IPS DF 6.9 (cell line): Measurements from ENCODE around the gene CACNA1C.
A peak's percentile ranks its signal among the peaks of the same experiment; 100 is the strongest.

ENCODE experiments used
- DNase-seq: peaks from one replicate; pipeline ENCODE4 v3.0.0-alpha.2; 2013; ENCODE audit warnings: low read depth, low spot score
- H3K27ac ChIP-seq: one replicate; pipeline ENCODE4 v1.5.1; 2013; ENCODE audit warnings: low read length, control low read depth
- H3K27me3 ChIP-seq: 2 replicates; pipeline ENCODE4 v1.6.1; 2013; ENCODE audit warnings: mild to moderate bottlenecking, low read length; ENCODE audit not compliant: control insufficient read depth, insufficient read depth
- H3K36me3 ChIP-seq: 2 replicates; pipeline ENCODE4 v1.6.1; 2013; ENCODE audit warnings: low read length; ENCODE audit not compliant: control insufficient read depth, insufficient read depth
- H3K4me1 ChIP-seq: 2 replicates; pipeline ENCODE4 v1.6.1; 2013; ENCODE audit warnings: low read length; ENCODE audit not compliant: control insufficient read depth, insufficient read depth
- H3K4me3 ChIP-seq: 2 replicates; pipeline ENCODE4 v1.5.1; 2013; ENCODE audit warnings: mild to moderate bottlenecking, low read length
- H3K9me3 ChIP-seq: 2 replicates; pipeline ENCODE4 v1.6.1; 2013; ENCODE audit warnings: low read length, inconsistent platforms; ENCODE audit not compliant: control insufficient read depth, insufficient read depth
- WGBS: extraction: QIAGEN DNeasy Blood & Tissue Kit; methylation state at CpG from one replicate; pipeline ENCODE4 v1.1.7; 2013; ENCODE audit warnings: mixed read lengths, missing lambda C conversion rate; ENCODE audit not compliant: insufficient read length, insufficient coverage; 5-methylcytosine and 5-hydroxymethylcytosine counted together

Gene CACNA1C

GRCh38 chr12:2413999-2414792, 361.4 kb downstream of the CACNA1C start:
- Histone ChIP-seq H3K27me3 (no peaks in the 10 kb centered on the region), H3K9me3 (no peaks in the 10 kb centered on the region), H3K4me3 (no peak overlapping the region), H3K4me1 (peaks cover 16% of the 10 kb centered on the region), H3K36me3 (no peaks in the 10 kb centered on the region), H3K27ac (no peak overlapping the region)
- no peak for DNase-seq
- no CpG with 5 or more reads among the region's 13 CpGs for WGBS

GRCh38 chr12:2414810-2415567, 362.2 kb downstream of the CACNA1C start:
- Histone ChIP-seq H3K4me3 (no peak overlapping the region), H3K4me1 (peaks cover 16% of the 10 kb centered on the region), H3K27me3 (no peaks in the 10 kb centered on the region), H3K36me3 (no peaks in the 10 kb centered on the region), H3K27ac (no peak overlapping the region), H3K9me3 (no peaks in the 10 kb centered on the region)
- WGBS: no CpG with 5 or more reads among the region's 19 CpGs
- no peak for DNase-seq

GRCh38 chr12:2415568-2415944, 362.8 kb downstream of the CACNA1C start:
- H3K9me3 ChIP-seq: no peaks in the 10 kb centered on the region
- H3K4me3 ChIP-seq: no peak overlapping the region
- H3K27me3 ChIP-seq: no peaks in the 10 kb centered on the region
- WGBS: no CpG with 5 or more reads among the region's 10 CpGs
- H3K36me3 ChIP-seq: no peaks in the 10 kb centered on the region
- no peak for DNase-seq
- H3K27ac ChIP-seq: no peak overlapping the region
- H3K4me1 ChIP-seq: peaks cover 16% of the 10 kb centered on the region

DNA sequence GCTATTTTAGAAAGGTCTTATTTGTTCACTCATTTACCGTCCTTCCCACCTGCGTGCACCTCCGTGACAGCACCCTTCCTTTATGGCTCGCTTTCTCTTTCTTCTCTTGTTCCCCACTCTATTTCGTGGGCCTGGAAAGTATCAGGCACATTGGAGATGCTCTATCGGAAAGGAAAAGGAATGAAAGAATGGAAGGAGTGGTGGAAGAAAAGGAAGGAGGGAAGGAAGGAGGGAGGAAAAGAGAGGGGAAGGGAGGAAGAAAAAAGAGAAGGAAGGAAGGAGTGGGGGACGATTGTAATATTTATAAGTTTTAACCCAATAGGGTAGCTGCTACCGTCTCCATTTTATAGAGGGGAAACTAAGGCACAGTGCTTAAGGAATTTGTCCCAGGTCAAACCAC, 363.4 kb downstream of the CACNA1C start:
- 86% methylated on average over 1 of the region's 8 CpGs for WGBS
- no peak for DNase-seq
- H3K9me3 ChIP-seq: no peaks in the 10 kb centered on the region
- peaks cover 16% of the 10 kb centered on the region for H3K4me1 ChIP-seq
- no peak overlapping the region for H3K27ac ChIP-seq
- no peaks in the 10 kb centered on the region for H3K27me3 ChIP-seq
- H3K36me3 ChIP-seq: no peaks in the 10 kb centered on the region
- H3K4me3 ChIP-seq: no peak overlapping the region

- DNase-seq: peak; percentile 29
- H3K4me3 ChIP-seq: no peak overlapping the region
- no peak overlapping the region for H3K27ac ChIP-seq
- no peaks in the 10 kb centered on the region for H3K36me3 ChIP-seq
- no peaks in the 10 kb centered on the region for H3K9me3 ChIP-seq
- H3K27me3 ChIP-seq: no peaks in the 10 kb centered on the region
- H3K4me1 ChIP-seq: peaks cover 12% of the 10 kb centered on the region; the same call in 1 of the 2 replicates
- no CpG with 5 or more reads among the region's 10 CpGs for WGBS
Observed at GRCh38 chr12:2417481-2418160, 364.8 kb downstream of the CACNA1C start.

DNA sequence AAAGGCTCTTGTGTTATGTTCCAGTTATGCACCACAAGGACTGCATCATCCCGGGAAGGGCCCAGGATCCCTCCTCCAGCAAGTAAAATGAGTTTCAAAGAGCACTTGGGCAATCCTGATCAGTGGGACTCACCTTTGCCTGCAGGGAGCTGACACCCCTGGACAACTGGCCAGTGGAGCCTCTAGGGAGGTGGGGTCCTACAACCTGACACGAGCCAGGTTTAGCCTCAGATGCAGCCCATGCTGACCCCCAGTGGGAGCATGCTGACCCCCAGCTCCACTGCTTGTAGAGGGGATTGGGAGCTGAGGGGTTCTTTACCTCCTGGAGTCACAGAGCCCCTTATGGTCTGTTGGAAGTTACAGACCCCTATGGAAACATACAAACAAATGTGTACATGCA, 365.8 kb downstream of the CACNA1C start:
- WGBS: no CpG with 5 or more reads among the region's 2 CpGs
- H3K27me3 ChIP-seq: no peaks in the 10 kb centered on the region

GRCh38 chr12:2422591-2422990, 369.8 kb downstream of the CACNA1C start:
- no peak overlapping the region for H3K27ac ChIP-seq
- H3K4me3 ChIP-seq: no peak overlapping the region
- no peak for DNase-seq
- no CpG with 5 or more reads among the region's 8 CpGs for WGBS
- no peaks in the 10 kb centered on the region; the same call in 1 of the 2 replicates for H3K9me3 ChIP-seq
- no peaks in the 10 kb centered on the region for H3K27me3 ChIP-seq
- no peaks in the 10 kb centered on the region for H3K36me3 ChIP-seq
- peaks cover 7% of the 10 kb centered on the region for H3K4me1 ChIP-seq

More for the DNA sequence above, 365.8 kb downstream of the CACNA1C start:
- H3K4me3 ChIP-seq: no peak overlapping the region
- DNase-seq: no peak
- no peaks in the 10 kb centered on the region for H3K36me3 ChIP-seq
- no peaks in the 10 kb centered on the region for H3K9me3 ChIP-seq
- peaks cover 12% of the 10 kb centered on the region; the same call in 1 of the 2 replicates for H3K4me1 ChIP-seq
- H3K27ac ChIP-seq: no peak overlapping the region

DNA sequence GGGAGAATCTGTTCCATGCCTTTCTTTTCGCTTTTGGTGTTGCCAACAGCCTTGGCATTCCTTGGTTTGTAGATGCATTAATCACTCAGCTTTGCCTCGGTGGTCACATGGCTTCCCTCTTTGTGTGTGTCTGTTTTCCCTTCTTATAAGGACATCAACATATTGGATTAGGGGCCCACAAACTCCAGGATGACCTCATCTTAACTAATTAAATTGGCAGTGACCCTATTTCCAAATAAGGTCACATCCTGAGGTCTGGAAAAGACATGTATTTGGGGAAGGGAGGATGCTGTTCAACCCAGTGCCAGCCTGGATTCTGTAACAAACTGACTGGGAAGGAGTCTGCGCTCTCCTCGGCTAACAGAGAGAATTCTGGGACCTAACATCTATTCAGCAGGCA, 376.2 kb downstream of the CACNA1C start:
- no peaks in the 10 kb centered on the region for H3K36me3 ChIP-seq
- H3K4me3 ChIP-seq: no peak overlapping the region
- no peaks in the 10 kb centered on the region; the same call in 1 of the 2 replicates for H3K4me1 ChIP-seq
- H3K27ac ChIP-seq: no peak overlapping the region
- H3K27me3 ChIP-seq: no peaks in the 10 kb centered on the region
- no peak for DNase-seq
- WGBS: no CpG with 5 or more reads among the region's 4 CpGs
- no peaks in the 10 kb centered on the region; the same call in 1 of the 2 replicates for H3K9me3 ChIP-seq

DNA sequence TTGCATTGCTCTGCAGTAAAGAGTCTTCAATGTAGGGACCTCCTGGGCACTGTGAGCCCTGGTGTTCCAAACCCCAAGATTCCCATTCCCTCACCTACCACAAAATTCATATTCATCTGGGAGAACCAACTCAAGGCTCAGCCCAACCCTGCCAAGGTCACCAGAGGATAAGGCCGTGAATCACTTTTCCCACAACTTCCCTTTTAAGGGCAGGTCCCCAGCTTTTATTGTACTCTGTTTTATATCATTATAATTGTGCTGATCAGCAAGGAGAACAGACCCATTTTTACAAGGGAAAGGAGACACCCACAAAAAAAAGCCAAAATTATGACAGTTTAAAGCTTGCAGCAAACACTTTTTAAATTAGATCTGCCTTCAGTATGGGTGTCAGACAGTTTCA, 379.0 kb downstream of the CACNA1C start:
- Histone ChIP-seq H3K27ac (no peak overlapping the region), H3K27me3 (no peaks in the 10 kb centered on the region), H3K9me3 (no peaks in the 10 kb centered on the region), H3K4me1 (no peaks in the 10 kb centered on the region), H3K36me3 (no peaks in the 10 kb centered on the region), H3K4me3 (no peak overlapping the region)
- WGBS: no CpG with 5 or more reads among the region's 1 CpG
- no peak for DNase-seq

- Histone ChIP-seq H3K4me1 (no peaks in the 10 kb centered on the region), H3K27me3 (no peaks in the 10 kb centered on the region), H3K27ac (no peak overlapping the region), H3K9me3 (no peaks in the 10 kb centered on the region), H3K36me3 (no peaks in the 10 kb centered on the region), H3K4me3 (no peak overlapping the region)
- WGBS: no CpG with 5 or more reads among the region's 5 CpGs
- DNase-seq: no peak
Observed at GRCh38 chr12:2432856-2433255, 380.1 kb downstream of the CACNA1C start.
